Measurements from ENCODE around the gene CDH23. TPM values are rescaled to one million over a fixed set of nuclear protein-coding genes. Genes with fewer than 3 reads are reported as not detected.

Gene CDH23
- polyA plus RNA-seq, 1 donor (not counting 4 experiments of a cell fraction or from before 2014, with no cell fraction given), result 0.01 TPM

GRCh38 chr10:71641986-71642385 lies 245.3 kb downstream of the CDH23 start:
- Histone ChIP-seq H3K4me2 (ENCODE audit: control insufficient read depth, extremely low read depth, insufficient read depth, low read depth, low read length) (no peak overlapping the region), H3K9me3 (ENCODE audit: control insufficient read depth, low read depth, low read length) (no peaks in the 10 kb centered on the region), H3K9me1 (ENCODE audit: control insufficient read depth, extremely low read depth, insufficient read depth, low read length) (no peaks in the 10 kb centered on the region), H3K4me3 (ENCODE audit: control insufficient read depth in 2 of 3, extremely low read depth in 1 of 3, insufficient read depth in 2 of 3, low read depth in 1 of 3, low read length in 3 of 3) (no peak overlapping the region), H3K9ac (ENCODE audit: control insufficient read depth, extremely low read depth, insufficient read depth, low read length) (no peak overlapping the region), H3K79me2 (ENCODE audit: control insufficient read depth, insufficient read depth, low read length) (no peaks in the 10 kb centered on the region), H2AFZ (ENCODE audit: control insufficient read depth, low read length) (no peak overlapping the region), H3K4me1 (ENCODE audit: control insufficient read depth, extremely low read depth, insufficient read depth, low read length) (no peaks in the 10 kb centered on the region), H4K20me1 (ENCODE audit: control insufficient read depth, extremely low read depth, insufficient read depth, low read length) (no peaks in the 10 kb centered on the region), H3K27ac (ENCODE audit: control insufficient read depth, insufficient read depth, low read length) (no peak overlapping the region), H3K27me3 (ENCODE audit: control insufficient read depth, extremely low read depth, insufficient read depth, low read length) (peaks cover 26% of the 10 kb centered on the region), H3K36me3 (ENCODE audit: control insufficient read depth in 2 of 2, extremely low read depth in 1 of 2, insufficient read depth in 2 of 2, low read length in 2 of 2) (no peaks in the 10 kb centered on the region)
- FAIRE-seq (no peak), DNase-seq (ENCODE audit: low read depth, low spot score) (no peak)
- TF ChIP-seq EZH2 (IDR thresholded peaks at IDR 0.05; ENCODE audit: low read length), result no peak
- TF ChIP-seq, protein P1, sequence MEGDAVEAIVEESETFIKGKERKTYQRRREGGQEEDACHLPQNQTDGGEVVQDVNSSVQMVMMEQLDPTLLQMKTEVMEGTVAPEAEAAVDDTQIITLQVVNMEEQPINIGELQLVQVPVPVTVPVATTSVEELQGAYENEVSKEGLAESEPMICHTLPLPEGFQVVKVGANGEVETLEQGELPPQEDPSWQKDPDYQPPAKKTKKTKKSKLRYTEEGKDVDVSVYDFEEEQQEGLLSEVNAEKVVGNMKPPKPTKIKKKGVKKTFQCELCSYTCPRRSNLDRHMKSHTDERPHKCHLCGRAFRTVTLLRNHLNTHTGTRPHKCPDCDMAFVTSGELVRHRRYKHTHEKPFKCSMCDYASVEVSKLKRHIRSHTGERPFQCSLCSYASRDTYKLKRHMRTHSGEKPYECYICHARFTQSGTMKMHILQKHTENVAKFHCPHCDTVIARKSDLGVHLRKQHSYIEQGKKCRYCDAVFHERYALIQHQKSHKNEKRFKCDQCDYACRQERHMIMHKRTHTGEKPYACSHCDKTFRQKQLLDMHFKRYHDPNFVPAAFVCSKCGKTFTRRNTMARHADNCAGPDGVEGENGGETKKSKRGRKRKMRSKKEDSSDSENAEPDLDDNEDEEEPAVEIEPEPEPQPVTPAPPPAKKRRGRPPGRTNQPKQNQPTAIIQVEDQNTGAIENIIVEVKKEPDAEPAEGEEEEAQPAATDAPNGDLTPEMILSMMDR (optimal IDR thresholded peaks at IDR 0.05 in 1 of 3, IDR thresholded peaks at IDR 0.05 in 1 of 3, conservative IDR thresholded peaks at IDR 0.05 in 1 of 3; ENCODE audit: extremely low read depth in 1 of 3, insufficient read depth in 2 of 3, low read length in 3 of 3), result no peak
- dilution Hi-C loops (cut with MboI; ENCODE audit: extremely low pct_ligation_motif_present, low sequenced_read_pairs), result no loop called here

DNA sequence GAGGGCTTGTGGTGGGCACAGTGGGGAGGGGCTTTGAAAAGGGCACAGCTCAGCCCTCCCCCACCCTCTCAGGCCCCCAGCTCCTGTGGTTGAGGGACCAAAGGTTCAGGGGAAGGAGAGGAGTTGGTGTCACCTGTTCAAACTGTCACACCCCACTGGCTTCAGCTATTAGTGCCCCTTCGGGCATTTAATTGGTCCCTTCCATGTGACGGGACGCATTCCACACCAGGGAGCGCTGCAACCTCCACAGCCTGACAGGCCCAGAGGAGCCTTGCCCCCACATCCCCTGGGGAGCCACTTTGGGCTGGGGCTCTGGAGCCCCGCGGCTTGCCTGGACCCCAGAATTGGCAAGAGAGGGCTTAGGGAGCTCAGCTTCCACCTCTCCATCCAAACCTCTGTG lies 247.2 kb downstream of the CDH23 start:
- Histone ChIP-seq H4K20me1 (ENCODE audit: control insufficient read depth, extremely low read depth, insufficient read depth, low read length) (no peaks in the 10 kb centered on the region), H3K9me3 (ENCODE audit: control insufficient read depth, low read depth, low read length) (no peaks in the 10 kb centered on the region), H3K36me3 (ENCODE audit: control insufficient read depth in 2 of 2, extremely low read depth in 1 of 2, insufficient read depth in 2 of 2, low read length in 2 of 2) (no peaks in the 10 kb centered on the region), H3K4me3 (ENCODE audit: control insufficient read depth in 2 of 3, extremely low read depth in 1 of 3, insufficient read depth in 2 of 3, low read depth in 1 of 3, low read length in 3 of 3) (no peak overlapping the region), H3K9me1 (ENCODE audit: control insufficient read depth, extremely low read depth, insufficient read depth, low read length) (no peaks in the 10 kb centered on the region), H3K9ac (ENCODE audit: control insufficient read depth, extremely low read depth, insufficient read depth, low read length) (no peak overlapping the region), H3K27ac (ENCODE audit: control insufficient read depth, insufficient read depth, low read length) (no peak overlapping the region), H2AFZ (ENCODE audit: control insufficient read depth, low read length) (no peak overlapping the region), H3K79me2 (ENCODE audit: control insufficient read depth, insufficient read depth, low read length) (no peaks in the 10 kb centered on the region), H3K27me3 (ENCODE audit: control insufficient read depth, extremely low read depth, insufficient read depth, low read length) (peaks cover 12% of the 10 kb centered on the region), H3K4me1 (ENCODE audit: control insufficient read depth, extremely low read depth, insufficient read depth, low read length) (no peaks in the 10 kb centered on the region), H3K4me2 (ENCODE audit: control insufficient read depth, extremely low read depth, insufficient read depth, low read depth, low read length) (no peak overlapping the region)
- no peak for DNase-seq (ENCODE audit: low read depth, low spot score)
- dilution Hi-C loops (cut with MboI; ENCODE audit: extremely low pct_ligation_motif_present, low sequenced_read_pairs), result no loop called here
- no peak for FAIRE-seq
- TF ChIP-seq, protein P1 (optimal IDR thresholded peaks at IDR 0.05 in 1 of 3, IDR thresholded peaks at IDR 0.05 in 1 of 3, conservative IDR thresholded peaks at IDR 0.05 in 1 of 3; ENCODE audit: extremely low read depth in 1 of 3, insufficient read depth in 2 of 3, low read length in 3 of 3), result no peak
- no peak for TF ChIP-seq EZH2 (IDR thresholded peaks at IDR 0.05; ENCODE audit: low read length)
